ENCODE results near the gene GBA2.

DNA sequence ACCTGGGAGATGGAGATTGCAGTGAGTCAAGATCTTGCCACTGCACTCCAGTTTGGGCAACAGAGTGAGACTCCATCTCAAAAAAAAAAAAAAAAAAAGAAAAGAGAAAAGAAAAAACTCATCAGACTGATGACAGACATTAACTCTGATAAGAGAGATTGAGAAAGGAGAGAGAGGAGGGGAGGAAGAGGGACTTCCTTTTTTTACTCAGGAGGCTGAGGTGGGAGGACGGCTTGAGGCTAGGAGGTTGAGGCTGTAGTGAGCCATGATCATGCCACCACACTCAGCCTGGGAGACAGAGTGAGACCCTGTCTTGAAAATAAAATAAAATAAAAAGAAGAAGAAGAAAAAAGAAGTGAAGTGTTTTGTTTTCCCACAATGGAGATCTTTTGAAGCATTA is 14.8 kb upstream of the GBA2 start:
- TF ChIP-seq SIN3A (IDR thresholded peaks at IDR 0.05; ENCODE audit: borderline replicate concordance, insufficient read depth, low read length) = no peak
- TF ChIP-seq, protein P1, sequence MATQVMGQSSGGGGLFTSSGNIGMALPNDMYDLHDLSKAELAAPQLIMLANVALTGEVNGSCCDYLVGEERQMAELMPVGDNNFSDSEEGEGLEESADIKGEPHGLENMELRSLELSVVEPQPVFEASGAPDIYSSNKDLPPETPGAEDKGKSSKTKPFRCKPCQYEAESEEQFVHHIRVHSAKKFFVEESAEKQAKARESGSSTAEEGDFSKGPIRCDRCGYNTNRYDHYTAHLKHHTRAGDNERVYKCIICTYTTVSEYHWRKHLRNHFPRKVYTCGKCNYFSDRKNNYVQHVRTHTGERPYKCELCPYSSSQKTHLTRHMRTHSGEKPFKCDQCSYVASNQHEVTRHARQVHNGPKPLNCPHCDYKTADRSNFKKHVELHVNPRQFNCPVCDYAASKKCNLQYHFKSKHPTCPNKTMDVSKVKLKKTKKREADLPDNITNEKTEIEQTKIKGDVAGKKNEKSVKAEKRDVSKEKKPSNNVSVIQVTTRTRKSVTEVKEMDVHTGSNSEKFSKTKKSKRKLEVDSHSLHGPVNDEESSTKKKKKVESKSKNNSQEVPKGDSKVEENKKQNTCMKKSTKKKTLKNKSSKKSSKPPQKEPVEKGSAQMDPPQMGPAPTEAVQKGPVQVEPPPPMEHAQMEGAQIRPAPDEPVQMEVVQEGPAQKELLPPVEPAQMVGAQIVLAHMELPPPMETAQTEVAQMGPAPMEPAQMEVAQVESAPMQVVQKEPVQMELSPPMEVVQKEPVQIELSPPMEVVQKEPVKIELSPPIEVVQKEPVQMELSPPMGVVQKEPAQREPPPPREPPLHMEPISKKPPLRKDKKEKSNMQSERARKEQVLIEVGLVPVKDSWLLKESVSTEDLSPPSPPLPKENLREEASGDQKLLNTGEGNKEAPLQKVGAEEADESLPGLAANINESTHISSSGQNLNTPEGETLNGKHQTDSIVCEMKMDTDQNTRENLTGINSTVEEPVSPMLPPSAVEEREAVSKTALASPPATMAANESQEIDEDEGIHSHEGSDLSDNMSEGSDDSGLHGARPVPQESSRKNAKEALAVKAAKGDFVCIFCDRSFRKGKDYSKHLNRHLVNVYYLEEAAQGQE (IDR thresholded peaks at IDR 0.05; ENCODE audit: insufficient read depth in 1 of 2, low read depth in 2 of 2, low read length in 2 of 2) = no peak
- no peak for TF ChIP-seq FOXP2 (optimal IDR thresholded peaks at IDR 0.05; ENCODE audit: borderline replicate concordance, extremely low read depth, extremely low read length, insufficient read depth)
- TF ChIP-seq TAF1 (IDR thresholded peaks at IDR 0.05; ENCODE audit: borderline replicate concordance, insufficient read depth, low read length) = no peak

Data from PFSK-1 (cell line).